ENCODE data around the gene CCS.
"Not testable (repeated sequence)": the region's sequence is repeated elsewhere in the genome, so short reads cannot be mapped to it uniquely, and the experiment has no call there.

The CCS gene

DNA sequence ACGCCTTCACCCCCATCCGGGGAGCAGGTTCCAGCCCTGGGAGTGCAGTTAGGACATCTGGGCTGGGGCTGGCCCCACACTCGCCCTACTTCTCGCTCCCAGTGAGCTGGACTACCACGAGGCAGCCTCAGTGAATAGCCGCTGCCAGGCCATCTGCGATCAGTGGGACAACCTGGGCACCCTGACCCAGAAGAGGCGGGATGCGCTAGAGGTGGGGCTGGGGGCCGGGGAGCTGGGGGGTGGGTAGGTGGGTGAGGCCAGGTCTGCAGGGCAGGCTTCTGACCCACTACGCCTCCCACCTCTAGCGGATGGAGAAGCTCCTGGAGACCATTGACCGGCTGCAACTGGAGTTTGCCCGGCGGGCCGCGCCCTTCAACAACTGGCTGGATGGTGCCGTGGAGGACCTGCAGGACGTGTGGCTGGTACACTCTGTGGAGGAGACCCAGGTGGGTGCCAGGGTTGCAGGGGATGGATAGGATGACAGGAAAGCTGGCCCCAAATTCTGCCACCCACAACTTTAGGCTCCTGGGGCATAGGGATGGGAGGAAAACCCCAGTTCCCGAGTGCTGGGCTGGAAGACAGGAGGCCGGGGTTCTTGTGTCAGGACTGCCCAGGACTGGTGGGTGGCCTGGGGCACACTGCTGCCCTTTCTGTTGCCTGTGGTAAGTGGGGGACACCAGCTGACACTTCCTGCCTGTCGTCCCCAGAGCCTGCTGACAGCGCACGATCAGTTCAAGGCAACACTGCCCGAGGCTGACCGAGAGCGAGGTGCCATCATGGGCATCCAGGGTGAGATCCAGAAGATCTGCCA is 32.9 kb upstream of the CCS start:
- H3K27ac ChIP-seq, result no peak overlapping the region
- H3K4me3 ChIP-seq, result no peak overlapping the region

DNA sequence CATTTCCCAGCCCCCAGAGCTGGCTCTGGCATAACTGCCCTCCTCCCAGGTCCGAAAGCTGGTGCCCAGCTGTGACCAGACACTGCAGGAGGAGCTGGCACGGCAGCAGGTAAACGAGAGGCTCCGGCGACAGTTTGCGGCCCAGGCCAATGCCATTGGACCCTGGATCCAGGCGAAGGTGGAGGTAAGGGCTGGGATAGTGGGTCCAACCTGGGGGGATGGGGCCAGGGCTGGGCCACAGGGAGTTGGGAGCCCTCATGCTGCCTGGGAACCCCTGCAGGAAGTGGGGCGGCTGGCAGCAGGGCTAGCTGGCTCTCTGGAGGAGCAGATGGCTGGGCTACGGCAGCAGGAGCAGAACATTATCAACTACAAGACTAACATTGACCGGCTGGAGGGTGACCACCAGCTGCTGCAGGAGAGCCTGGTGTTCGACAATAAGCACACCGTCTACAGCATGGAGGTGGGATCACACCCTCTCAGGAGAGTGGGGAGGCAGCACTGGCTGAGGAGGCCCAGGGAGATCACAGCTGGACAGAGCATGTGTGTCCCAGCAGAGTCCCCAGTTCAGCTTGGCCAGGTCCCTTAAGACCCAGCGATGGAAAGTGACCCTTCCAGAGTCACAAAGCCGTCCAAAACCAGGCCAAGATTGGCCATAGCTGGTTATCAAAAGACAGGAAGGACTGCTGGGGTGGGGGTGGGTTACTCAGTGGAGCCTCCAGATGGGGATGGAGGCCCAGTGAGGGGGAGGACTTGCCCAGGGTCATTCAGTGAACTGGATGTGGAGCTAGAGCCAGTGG is 31.6 kb upstream of the CCS start:
- H3K4me3 ChIP-seq, result no peak overlapping the region

DNA sequence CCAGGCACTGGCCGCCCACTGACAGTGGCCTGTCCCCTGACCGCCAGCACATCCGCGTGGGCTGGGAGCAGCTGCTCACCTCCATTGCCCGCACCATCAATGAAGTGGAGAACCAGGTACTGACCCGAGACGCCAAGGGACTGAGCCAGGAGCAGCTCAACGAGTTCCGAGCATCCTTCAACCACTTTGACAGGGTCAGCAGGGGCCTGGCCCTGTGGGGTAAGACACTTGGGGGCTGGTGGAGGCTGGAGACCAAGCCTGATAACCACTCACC is 31.1 kb upstream of the CCS start:
- H3K27ac ChIP-seq, result no peak overlapping the region

More for the DNA sequence above, 31.6 kb upstream of the CCS start:
- no peak overlapping the region for H3K27ac ChIP-seq

DNA sequence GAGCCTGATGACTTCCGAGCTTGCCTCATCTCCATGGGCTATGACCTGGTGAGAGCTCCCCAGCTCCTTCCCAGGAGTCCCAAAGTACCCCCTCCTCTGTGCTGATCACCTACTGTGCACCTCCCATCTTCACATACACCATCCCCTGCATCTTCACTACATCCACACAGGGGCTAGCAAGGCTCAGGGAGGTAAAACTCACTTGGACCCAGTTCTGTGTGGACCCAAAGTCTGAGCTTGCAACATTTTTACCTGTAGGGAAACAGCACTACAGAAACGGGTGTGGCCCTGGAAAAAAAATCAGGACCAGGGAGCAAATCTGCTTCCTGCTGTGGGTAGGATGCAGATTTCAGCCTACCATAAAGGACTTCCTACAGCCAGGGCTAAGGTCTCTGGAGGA is 30.7 kb upstream of the CCS start:
- H3K4me3 ChIP-seq, result no peak overlapping the region
- H3K27ac ChIP-seq, result no peak overlapping the region

More for the DNA sequence above, 31.1 kb upstream of the CCS start:
- H3K4me3 ChIP-seq, result no peak overlapping the region

DNA sequence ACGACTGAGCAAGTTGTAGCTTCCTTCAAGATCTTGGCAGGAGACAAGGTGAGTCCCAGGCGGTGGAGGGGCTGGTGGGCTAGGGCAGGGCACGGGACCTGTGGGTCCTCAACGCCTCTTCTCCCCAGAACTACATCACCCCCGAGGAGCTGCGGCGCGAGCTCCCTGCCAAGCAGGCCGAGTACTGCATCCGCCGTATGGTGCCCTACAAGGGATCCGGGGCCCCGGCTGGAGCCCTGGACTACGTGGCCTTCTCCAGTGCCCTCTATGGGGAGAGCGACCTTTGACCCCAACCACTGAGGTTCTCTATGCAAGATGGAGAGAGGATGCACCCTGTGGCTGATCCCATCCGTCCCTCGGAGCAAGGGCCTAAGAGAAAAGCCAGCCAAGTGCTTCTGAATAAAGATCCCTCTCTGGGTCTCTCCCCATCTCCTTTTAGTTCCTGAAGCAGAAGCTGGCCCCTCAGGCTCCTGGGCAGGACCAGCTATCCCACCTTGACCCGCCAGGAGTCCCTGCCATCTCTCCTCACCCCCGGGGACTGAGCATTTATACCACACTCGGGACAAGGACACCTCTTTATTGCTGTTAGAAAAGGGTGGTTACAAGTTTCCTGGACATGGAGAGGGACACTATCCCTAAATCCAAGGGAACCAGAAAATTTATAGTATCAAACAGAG is 29.9 kb upstream of the CCS start:
- no peak overlapping the region for H3K27ac ChIP-seq

DNA sequence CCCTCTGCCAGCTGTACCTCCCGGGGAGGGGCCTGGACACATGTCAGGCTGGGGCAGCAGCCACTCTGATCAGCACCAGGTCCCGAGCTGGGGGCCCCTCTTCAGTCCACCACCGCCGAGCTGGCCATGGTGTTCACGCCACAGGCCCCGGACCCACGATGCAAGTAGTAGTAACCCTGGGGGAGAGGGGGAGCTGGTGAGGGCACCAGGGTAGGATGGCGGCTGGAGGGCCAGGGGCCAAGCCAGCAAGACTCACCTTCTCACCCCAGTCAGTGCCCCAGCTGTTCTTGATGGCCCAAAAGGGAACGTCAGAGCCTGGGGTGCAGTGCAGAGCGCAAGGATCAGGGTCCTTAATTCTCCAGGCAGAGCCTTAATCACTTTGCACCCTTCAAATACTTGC is 29.2 kb upstream of the CCS start:
- Histone ChIP-seq H3K27ac (no peak overlapping the region), H3K4me3 (no peak overlapping the region)

More for the DNA sequence above, 29.9 kb upstream of the CCS start:
- no peak overlapping the region for H3K4me3 ChIP-seq

DNA sequence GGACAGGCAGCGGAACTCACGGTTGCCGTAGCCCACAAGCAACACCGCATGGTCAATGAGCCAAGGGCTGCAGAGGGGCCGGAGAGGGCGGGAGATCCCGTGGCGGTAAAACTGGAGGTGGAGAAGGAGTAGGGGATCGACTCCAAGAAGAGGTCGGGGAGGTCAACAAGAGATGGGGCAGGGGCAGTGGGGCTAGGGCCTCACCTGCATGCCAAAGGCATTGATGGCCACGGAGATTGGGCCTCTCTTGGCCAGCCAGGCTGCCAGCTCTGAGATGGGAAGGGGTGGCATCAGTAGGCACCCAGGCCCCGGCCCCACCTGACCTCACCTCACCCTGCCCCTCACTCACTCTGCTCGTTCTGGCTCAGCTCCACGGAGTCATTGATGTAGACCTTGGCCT is 28.4 kb upstream of the CCS start:
- no peak overlapping the region for H3K27ac ChIP-seq
- no peak overlapping the region for H3K4me3 ChIP-seq

DNA sequence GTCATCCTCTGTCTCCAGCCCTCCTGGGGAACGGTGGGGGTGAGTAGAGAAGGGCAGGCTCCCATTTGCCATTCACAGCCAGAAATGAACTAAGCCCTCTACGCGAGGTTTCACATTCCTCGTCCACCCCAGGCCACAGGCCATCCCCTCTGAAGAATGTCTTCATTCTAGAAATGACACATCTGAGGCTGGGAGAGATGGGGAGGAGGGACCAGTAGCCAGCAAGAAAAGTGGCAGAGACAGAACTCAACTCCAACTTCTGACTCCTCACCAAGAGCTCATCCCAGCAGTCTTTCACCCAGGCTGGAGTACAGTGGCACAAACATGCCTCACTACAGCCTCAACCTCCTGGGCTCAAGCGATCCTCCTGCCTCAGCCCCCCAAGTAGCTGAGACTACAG is 28.0 kb upstream of the CCS start:
- Histone ChIP-seq H3K27ac (no peak overlapping the region), H3K4me3 (no peak overlapping the region)

DNA sequence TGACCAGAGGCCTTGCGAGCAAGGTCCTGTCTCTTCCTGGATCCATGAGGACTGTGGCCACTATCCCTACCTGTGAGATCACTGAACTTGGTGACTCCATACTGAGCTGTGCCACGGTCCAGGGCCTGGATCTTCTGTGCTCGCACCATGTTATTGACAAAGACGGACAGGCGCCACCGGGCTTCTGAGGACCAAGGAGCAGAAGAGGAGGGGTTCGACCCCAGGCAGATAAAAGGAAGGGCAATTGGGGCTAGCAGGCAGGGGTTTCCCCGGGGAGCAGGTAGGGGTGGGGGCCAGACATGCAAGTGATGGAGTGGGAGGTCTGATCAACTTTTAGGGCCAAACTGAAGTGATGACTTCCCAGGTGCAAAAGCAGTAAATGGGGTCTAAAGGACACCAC is 26.8 kb upstream of the CCS start:
- Histone ChIP-seq H3K4me3 (no peak overlapping the region), H3K27ac (no peak overlapping the region)

DNA sequence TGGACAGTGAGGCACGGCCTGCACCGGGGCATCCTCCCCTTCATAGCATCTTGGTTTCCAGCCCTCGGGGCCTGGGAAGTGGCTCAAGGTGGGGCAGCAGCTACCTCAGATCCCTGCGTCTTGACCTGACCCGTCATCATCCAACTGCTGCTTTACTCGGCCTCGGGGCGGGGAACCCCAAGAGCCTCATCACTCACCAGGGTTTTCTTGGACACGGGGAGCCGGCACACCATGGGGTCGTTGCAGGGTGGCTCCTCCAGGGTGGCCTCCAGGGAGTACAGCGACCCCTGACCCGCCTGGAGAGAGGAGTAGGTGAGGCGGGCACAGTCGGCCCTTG is 25.2 kb upstream of the CCS start:
- Histone ChIP-seq H3K4me3 (peak overlapping the region; percentile 44 to 69 (median 58)), H3K27ac (peak overlapping the region in 10 of 21 experiments; percentile 1 to 78 (median 42))

DNA sequence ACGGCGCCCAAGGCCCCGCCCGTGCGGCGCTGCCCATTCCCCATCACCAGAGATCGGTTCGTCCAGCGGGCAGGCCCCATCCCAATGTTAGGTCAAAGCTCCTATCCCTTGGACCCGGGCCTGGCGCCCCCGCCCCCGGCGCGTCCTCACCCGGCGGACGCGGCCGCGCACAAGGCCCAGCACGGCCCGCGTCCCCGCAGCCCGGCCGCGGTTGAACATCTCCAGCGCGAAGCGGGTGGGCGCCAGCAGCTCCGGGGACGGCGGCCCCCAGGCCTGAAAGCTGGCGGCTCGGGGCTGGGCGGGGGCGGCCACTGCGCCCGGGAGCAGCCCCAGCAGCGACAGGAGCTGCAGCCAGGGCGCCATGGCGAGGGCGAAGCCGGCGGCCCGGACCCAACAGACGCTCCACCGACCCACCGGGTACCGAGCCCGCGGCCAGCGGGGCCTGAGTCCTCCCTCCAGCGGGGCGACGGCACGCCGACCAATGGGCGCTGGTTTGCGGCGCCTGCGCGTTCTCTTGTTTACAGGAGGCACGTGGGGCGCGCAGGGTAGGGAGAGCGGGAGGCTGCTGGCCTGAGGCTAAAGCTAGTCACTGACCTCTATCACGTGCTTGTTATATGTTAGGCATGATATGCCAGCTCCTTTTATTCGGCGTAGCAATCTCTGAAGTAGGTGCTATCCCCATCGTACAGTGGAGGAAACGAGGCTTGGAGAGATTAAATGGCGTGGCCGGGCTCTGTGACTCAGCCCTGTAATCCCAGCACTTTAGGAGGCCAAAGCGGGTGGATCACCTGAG is 24.7 kb upstream of the CCS start, which contains the start of gene CTSF:
Gene CTSF, minus strand, starts transcription at position 483 of the 793 bp plus-strand sequence. Its CDS starts 120 bp downstream, at position 363.
- Histone ChIP-seq H3K4me3 (peak within 1 kb of the TSS; percentile 44 to 69 (median 58)), H3K27ac (peak within 1 kb of the TSS in 14 of 21 experiments; percentile 1 to 78 (median 42))

DNA sequence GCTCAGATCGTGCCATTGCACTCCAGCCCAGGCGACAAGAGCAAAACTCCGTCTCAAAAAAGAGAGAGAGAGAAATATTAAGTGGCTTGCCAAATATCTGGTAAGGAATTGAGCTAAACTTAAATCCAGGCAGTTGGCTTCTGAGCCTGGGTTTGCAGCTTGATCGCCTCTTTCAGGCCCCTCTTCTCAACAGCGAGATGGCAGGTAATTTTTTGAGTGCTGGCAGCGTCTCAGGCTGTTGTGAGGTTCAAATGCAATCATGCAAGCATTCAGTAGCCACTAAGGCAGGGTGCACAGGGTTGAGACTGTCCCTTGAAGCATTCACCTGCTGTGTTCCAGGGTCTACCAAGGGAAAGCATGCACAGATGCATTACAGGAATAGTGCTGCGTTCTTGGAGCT is 23.9 kb upstream of the CCS start:
- Histone ChIP-seq H3K4me3 (no peak overlapping the region), H3K27ac (no peak overlapping the region)

DNA sequence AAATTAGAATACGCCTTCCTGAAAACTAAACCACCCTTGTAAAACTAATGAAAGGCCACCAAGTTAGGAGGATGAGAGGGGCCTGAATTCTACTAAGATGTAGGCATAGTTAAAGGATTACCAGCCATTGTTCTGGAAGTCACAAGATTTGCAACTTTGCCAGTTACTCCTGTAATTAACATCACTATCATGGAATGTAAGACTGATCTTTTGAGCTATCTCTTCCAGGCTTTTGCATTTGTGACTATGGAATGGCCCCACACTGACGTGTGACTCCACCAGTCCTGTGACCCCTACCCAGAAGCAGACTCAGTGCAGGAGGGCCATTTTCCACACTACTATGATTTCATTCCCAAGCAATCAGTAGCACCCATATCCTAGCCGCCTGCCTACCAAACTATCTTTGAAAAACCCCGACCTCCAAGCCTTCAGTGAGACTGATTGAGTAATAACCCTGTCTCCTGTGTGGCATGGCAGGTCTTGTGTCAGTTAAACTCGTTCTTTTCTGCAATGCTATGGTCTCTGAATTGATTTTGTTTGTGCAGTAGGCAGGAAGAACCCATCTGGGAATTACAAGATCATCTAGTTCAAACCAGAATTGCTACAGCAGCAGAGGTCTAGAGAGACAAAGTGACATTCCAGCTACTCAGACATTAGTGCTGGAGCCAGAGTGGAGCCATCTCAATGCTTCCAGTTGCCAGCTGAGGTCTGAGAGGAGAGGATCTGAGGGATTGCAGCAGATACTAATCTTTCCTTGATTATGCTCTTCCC is 22.7 kb upstream of the CCS start:
- H3K4me3 ChIP-seq, result no peak overlapping the region
- H3K27ac ChIP-seq, result no peak overlapping the region

DNA sequence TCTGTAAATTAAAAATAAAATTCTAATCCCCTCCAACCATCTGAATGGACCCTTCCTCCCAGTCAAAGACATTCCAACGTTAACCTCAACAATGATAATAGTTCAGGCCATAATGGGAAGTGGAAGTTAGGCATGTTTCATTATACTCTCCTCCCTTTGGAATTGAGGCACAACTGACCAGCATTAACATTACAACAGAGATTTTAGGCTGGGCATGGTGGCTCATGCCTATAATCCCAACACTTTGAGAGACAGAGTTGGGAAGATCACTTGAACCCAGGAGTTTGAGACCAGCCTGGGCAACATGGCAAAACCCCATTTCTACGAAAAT is 22.2 kb upstream of the CCS start:
- H3K4me3 ChIP-seq, result no peak overlapping the region

DNA sequence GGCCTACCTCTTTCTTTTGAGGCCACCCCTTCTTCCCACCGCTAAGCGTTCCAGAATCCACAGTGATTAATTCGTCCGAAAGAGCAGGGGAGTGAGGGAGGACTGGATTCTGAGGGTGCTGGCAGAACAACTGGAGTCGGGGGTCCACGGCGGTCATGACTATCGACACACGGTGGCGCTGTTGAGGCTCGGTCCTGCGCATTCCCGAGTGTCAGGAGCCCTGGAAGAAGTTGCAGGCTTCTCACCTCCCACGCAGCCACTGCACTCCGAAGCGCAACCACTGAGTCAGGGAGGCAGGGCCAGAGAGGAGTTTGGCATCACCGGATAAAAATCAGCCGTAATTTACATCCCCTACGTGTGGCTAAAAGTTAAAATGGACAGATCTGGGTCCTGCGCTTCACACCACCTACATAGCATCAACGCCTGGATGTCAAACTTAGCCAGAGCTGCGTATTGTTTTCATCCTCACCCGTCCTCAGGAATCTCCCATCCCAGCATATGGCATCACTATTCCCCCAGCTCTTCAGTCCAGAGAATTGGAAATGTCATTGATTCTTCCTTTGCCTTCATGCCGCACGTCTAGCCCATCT is 13.9 kb upstream of the CCS start:
- no peak overlapping the region for H3K4me3 ChIP-seq

More for the DNA sequence above, 22.2 kb upstream of the CCS start:
- H3K27ac ChIP-seq, result no peak overlapping the region

DNA sequence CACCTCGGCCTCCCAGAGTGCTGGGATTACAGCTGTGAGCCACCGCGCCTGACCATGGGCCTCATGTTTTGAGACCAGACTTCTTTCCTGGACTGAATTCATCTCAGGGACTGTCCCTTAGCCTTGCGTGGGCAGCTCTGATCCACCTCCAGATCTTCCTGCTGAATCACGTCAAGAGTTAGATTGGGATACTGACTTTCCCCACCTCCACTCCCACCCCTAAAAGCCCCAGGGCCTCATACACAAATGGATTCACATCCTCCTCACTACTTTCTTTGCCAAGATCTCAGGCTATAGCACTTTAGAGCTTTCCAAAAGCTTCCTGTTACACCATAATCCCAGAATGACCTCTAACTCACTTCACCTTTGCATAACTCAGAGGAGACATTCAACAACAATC is 12.2 kb upstream of the CCS start:
- no peak overlapping the region for H3K4me3 ChIP-seq
- no peak overlapping the region for H3K27ac ChIP-seq

More for the DNA sequence above, 13.9 kb upstream of the CCS start:
- H3K27ac ChIP-seq, result no peak overlapping the region

DNA sequence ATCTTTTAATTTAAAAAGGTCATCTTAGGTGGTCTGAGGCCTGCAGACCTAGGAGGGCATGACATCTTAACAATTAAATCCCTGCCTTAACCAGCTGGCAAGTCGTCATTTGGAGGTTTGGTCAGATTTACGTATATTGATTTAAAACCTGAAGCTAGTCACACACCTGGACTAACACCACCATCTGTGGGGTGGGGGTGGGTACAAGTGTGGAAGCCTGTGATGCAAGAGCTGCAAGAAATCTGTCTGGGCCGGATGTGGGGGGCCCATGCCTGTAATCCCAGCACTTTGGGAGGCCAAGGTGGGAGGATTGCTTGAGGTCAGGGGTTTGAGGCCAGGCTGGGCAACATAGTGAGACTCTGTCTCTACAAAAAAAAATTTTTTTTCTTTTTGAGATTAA is 11.7 kb upstream of the CCS start:
- Histone ChIP-seq H3K27ac (no peak overlapping the region), H3K4me3 (no peak overlapping the region)

DNA sequence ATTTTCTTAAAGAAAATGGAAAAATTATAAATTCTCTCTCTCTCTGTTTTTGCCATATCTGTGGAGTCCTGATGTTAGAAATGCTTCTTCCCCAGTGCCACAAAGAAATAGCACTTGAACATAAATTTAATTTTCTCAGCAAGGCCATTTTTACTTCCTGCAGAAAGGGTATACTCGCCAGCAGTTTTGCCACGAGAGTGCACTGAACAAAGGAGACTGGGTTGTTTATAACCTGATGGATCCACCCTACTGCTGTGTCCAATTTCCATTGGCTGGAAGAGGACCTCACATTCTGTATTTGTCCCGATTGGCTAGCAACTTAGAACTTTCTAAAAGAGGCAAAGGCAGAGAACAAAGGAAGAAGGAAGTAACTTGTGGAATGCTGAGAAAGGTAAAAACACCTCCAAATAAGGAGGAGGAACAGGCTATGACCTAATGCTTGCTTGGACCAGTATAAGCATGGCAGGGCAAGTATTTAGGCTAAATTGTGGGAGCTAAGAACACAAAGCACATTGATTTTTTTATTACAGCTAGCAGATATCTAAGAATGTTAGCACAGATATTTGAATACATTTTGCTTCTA is 10.3 kb upstream of the CCS start:
- not testable (repeated sequence) for H3K4me3 ChIP-seq, H3K27ac ChIP-seq

DNA sequence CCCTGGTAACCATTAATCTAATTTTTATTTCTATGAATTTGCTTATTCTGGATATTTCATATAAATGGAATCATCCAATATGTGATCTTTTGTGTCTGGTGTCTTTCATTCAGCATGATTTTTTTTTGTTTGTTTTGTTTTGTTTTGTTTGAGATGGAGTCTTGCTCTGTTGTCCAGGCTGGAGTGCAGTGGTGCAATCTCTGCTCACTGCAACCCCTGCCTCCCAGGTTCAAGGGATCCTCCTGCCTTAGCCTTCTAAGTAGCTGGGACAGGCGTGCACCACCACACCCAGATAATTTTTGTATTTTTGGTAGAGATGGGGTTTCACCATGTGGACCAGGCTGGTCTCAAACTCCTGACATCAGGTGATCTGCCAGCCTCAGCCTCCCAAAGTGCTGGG is 7.5 kb upstream of the CCS start:
- not testable (repeated sequence) for H3K4me3 ChIP-seq, H3K27ac ChIP-seq
